HUES6 (cell line): ENCODE data around the gene PRR16.
A peak's percentile ranks its signal among the peaks of the same experiment; 100 is the strongest.

Experiments
- H3K27ac ChIP-seq: 2 replicates; pipeline ENCODE4 v1.7.0; 2013; ENCODE audit warnings: low read depth, mild to moderate bottlenecking, low read length, inconsistent platforms
- H3K27me3 ChIP-seq: 2 replicates; pipeline ENCODE4 v1.6.1; 2013; ENCODE audit warnings: low read length; ENCODE audit not compliant: control insufficient read depth, insufficient read depth
- H3K36me3 ChIP-seq: 2 replicates; pipeline ENCODE4 v1.6.1; 2013; ENCODE audit warnings: low read length; ENCODE audit not compliant: control insufficient read depth, insufficient read depth
- H3K4me1 ChIP-seq: 2 replicates; pipeline ENCODE4 v1.6.1; 2013; ENCODE audit warnings: low read length; ENCODE audit not compliant: control insufficient read depth, insufficient read depth
- H3K4me3 ChIP-seq: 2 replicates; pipeline ENCODE4 v1.5.1; 2013; ENCODE audit warnings: low read depth, low read length
- H3K9ac ChIP-seq: one replicate; pipeline ENCODE4 v1.6.1; 2013; ENCODE audit warnings: mild to moderate bottlenecking, low read length
- H3K9me3 ChIP-seq: 2 replicates; pipeline ENCODE4 v1.6.1; 2013; ENCODE audit warnings: low read depth, low read length; ENCODE audit not compliant: control insufficient read depth, insufficient read depth

Gene PRR16

GRCh38 chr5:120463006-120463680 is 957 bp upstream of the PRR16 start:
- Histone ChIP-seq H3K27ac (no peak overlapping the region), H3K27me3 (peaks cover 43% of the 10 kb centered on the region), H3K4me1 (0 out of 2 replicates have a peak, but pooled peaks cover 3% of the 10 kb centered on the region), H3K9me3 (no peaks in the 10 kb centered on the region), H3K36me3 (no peaks in the 10 kb centered on the region), H3K9ac (no peak overlapping the region), H3K4me3 (0 out of 2 replicates have a peak overlapping the region, but pooled peaks have one; percentile 77)

- H3K36me3 ChIP-seq: no peaks in the 10 kb centered on the region
- H3K9ac ChIP-seq: peak overlapping the region; percentile 59
- peaks cover 43% of the 10 kb centered on the region for H3K27me3 ChIP-seq
- H3K4me1 ChIP-seq: 0 out of 2 replicates have a peak, but pooled peaks cover 3% of the 10 kb centered on the region
- H3K27ac ChIP-seq: no peak overlapping the region
- peak overlapping the region; percentile 77 for H3K4me3 ChIP-seq
- no peaks in the 10 kb centered on the region for H3K9me3 ChIP-seq
These were observed 731 bp downstream of the PRR16 start for GRCh38 chr5:120464627-120465435.

- Histone ChIP-seq H3K27ac (no peak overlapping the region), H3K4me1 (0 out of 2 replicates have a peak, but pooled peaks cover 3% of the 10 kb centered on the region), H3K27me3 (peaks cover 43% of the 10 kb centered on the region), H3K9me3 (no peaks in the 10 kb centered on the region), H3K36me3 (no peaks in the 10 kb centered on the region), H3K9ac (peak overlapping the region; percentile 44), H3K4me3 (peak overlapping the region; percentile 77)
These were observed 1.4 kb downstream of the PRR16 start for GRCh38 chr5:120465436-120465961.

DNA sequence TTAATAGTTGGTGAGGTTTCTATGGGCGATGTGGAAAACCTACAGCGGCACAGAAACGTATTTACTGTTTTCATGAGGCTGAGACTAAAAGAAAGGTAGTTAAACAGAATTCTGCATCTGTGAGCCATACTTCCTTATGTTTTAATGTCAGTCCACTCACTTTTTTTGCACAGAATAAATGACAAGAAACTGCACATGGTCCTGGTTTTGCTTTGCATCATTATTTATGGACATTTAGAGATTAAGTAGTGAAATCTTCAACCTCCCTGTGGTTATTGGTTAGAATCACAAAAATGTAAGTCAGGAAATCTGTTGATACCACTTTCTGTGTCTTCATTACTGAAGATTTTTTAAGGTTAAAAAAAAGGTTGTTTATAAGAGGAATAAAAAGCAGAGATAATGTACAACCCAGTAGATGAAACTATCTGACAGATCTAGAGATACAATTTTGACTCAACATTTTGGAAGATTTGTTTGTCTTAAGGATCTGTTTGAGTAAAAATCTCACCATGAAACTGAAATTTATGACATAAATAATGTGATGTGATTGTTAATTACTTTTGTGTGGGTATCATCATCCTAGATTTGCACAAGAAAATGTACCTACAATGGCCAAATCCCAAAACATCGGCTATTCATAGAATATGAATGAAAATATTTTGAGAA is 2.4 kb downstream of the PRR16 start:
- H3K9ac ChIP-seq: no peak overlapping the region

DNA sequence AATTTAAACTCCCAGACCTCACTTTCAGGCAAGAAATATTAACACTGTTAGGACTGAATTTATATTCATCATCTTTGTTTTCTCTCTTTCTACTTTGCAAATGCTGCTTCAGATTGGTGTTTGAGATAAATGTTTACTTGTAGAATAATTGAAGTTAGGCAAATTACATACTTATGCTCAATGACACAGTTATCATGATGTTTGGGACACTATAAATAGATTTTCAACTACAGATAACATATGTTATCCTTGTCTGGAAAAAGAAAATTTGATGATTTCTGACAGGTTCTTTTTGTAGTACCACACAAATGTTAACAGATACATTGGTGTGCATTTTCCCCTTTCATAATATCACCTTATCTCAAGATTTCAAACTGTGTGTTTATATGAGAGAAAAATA is 7.9 kb downstream of the PRR16 start:
- no peaks in the 10 kb centered on the region for H3K9me3 ChIP-seq
- peaks cover 1% of the 10 kb centered on the region for H3K27me3 ChIP-seq

More for the DNA sequence above, 2.4 kb downstream of the PRR16 start:
- Histone ChIP-seq H3K36me3 (no peaks in the 10 kb centered on the region), H3K4me3 (peak overlapping the region; percentile 77), H3K27me3 (peaks cover 43% of the 10 kb centered on the region), H3K4me1 (0 out of 2 replicates have a peak, but pooled peaks cover 3% of the 10 kb centered on the region), H3K9me3 (no peaks in the 10 kb centered on the region), H3K27ac (no peak overlapping the region)

GRCh38 chr5:120472911-120473310 is 8.8 kb downstream of the PRR16 start:
- Histone ChIP-seq H3K36me3 (no peaks in the 10 kb centered on the region), H3K9me3 (no peaks in the 10 kb centered on the region), H3K27me3 (no peaks in the 10 kb centered on the region), H3K4me3 (no peak overlapping the region), H3K4me1 (no peaks in the 10 kb centered on the region), H3K9ac (no peak overlapping the region), H3K27ac (no peak overlapping the region)

More for the DNA sequence above, 7.9 kb downstream of the PRR16 start:
- Histone ChIP-seq H3K36me3 (no peaks in the 10 kb centered on the region), H3K9ac (no peak overlapping the region), H3K27ac (no peak overlapping the region), H3K4me1 (no peaks in the 10 kb centered on the region), H3K4me3 (no peak overlapping the region)

DNA sequence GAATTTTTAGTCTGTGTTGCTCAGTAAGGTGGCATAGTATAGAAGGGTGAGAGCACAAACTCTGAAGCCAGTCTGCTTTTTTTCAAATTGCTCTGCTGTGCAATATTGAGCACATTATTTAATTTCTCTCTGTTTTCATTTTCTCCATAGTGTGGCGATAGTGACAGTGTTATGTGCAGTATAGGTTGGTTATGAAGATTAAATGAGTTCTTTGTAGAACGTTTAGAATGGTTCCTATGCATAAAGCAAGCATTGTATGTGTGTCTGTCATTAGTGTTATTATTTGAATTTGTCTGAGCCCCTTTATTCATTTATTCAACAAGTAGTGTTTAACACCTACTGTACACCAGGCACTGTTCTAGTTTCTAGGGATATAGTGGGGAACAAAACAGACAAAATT is 9.2 kb downstream of the PRR16 start:
- Histone ChIP-seq H3K4me1 (no peaks in the 10 kb centered on the region), H3K27me3 (no peaks in the 10 kb centered on the region), H3K9ac (no peak overlapping the region), H3K36me3 (no peaks in the 10 kb centered on the region), H3K4me3 (no peak overlapping the region), H3K9me3 (no peaks in the 10 kb centered on the region), H3K27ac (no peak overlapping the region)

DNA sequence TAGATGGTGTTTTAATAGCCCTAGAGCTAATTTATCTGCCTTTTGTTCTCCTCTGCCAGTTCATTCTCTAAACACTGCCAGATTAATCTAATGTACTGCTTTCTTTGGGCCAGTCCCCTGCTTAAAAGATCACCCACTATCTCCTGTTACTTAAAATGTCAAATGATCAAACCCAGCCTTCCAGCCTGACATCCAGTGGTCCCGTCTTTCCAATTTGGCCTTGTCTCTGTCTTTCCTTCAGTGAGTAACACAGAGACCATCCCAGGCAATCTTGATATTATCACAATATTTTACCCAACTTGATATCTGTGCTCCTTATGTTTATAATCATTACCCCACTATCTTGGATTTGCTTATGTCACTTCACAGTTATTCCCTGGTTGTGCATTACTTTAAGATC is 12.0 kb downstream of the PRR16 start:
- no peak overlapping the region for H3K9ac ChIP-seq
- H3K36me3 ChIP-seq: no peaks in the 10 kb centered on the region
- H3K27ac ChIP-seq: no peak overlapping the region
- no peaks in the 10 kb centered on the region for H3K4me1 ChIP-seq
- no peak overlapping the region for H3K4me3 ChIP-seq
- H3K9me3 ChIP-seq: no peaks in the 10 kb centered on the region
- H3K27me3 ChIP-seq: no peaks in the 10 kb centered on the region

- Histone ChIP-seq H3K4me1 (no peaks in the 10 kb centered on the region), H3K36me3 (no peaks in the 10 kb centered on the region), H3K4me3 (no peak overlapping the region), H3K27ac (no peak overlapping the region), H3K9me3 (no peaks in the 10 kb centered on the region), H3K27me3 (no peaks in the 10 kb centered on the region), H3K9ac (no peak overlapping the region)
These were observed 15.0 kb downstream of the PRR16 start for GRCh38 chr5:120479066-120479465.

DNA sequence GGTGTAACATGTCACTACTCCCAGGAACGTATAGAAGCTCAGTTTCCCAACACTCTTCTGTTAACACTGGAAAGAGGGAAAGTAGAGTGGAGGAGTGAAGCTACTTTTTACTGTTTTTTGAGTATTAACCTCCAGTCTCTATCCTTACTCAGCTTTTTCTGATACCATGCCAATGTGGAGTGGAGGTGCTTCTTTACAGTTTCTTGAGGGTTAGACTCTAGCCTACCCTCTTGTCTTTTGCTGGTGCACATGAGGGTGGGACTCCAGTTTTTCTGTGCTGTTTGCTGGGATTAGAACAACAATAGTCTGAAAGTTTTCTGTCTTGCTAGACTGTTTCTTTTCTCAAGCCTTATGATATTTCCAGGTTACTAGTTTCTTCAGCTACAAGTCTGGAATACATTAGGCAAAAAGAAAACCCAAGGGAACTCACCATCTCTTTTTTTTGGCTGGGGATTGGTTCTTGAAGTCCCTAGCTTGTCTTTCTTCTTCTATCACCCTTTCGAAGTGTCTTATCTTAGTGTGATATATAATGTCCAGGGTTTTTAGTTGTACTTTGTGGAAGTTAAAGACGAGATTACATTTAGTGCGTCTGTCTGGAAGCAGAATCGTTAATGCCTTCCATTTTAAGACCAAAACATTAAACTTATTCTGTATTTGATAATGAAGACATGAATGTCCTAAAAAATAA is 35.9 kb downstream of the PRR16 start:
- Histone ChIP-seq H3K27me3 (no peaks in the 10 kb centered on the region), H3K9me3 (no peaks in the 10 kb centered on the region), H3K27ac (no peak overlapping the region), H3K9ac (no peak overlapping the region), H3K4me1 (no peaks in the 10 kb centered on the region), H3K4me3 (no peak overlapping the region), H3K36me3 (no peaks in the 10 kb centered on the region)
